DND-41 (cell line): ENCODE data around the gene CR1L.

Experiments
- ATAC-seq: fragments of 200-7000 bp; cut with Tn5 transposase; 3 replicates; pipeline ENCODE4 v1.9.1; 2021; ENCODE audit warnings: low read depth; ENCODE audit not compliant: insufficient read depth
- DNase-seq: peaks from one replicate; pipeline ENCODE4 v3.0.0-alpha.2; 2020
- H2AFZ ChIP-seq: 2 replicates; pipeline ENCODE4 v1.6.0; 2012; ENCODE audit warnings: low read depth, low read length
- H3K27ac ChIP-seq: 2 replicates; pipeline ENCODE4 v1.5.1; 2012; ENCODE audit warnings: low read length, inconsistent platforms
- H3K27me3 ChIP-seq: fragments of 200-600 bp; sonication (generic); 2 replicates; pipeline ENCODE4 v1.6.0; 2012; ENCODE audit warnings: low read length, mild to moderate bottlenecking, inconsistent platforms; ENCODE audit not compliant: insufficient read depth, poor library complexity
- H3K36me3 ChIP-seq: 2 replicates; pipeline ENCODE4 v1.5.1; 2012; ENCODE audit warnings: low read length, inconsistent platforms; ENCODE audit not compliant: insufficient read depth
- H3K4me1 ChIP-seq: 2 replicates; pipeline ENCODE4 v1.5.1; 2012; ENCODE audit warnings: mild to moderate bottlenecking, low read length; ENCODE audit not compliant: insufficient read depth
- H3K4me2 ChIP-seq: 2 replicates; pipeline ENCODE4 v1.6.0; 2012; ENCODE audit warnings: mild to moderate bottlenecking, moderate library complexity, low read length, inconsistent platforms; ENCODE audit not compliant: insufficient read depth
- H3K4me3 ChIP-seq, 2 experiments: fragments of 200-600 bp in 1 of 2; shearing (Covaris generic) in 1 of 2; 2 replicates each; pipeline ENCODE4 v1.5.1; 2012 to 2016; ENCODE audit warnings: inconsistent platforms in 2 of 2, low read length in 2 of 2, mild to moderate bottlenecking in 2 of 2, low read depth in 1 of 2, moderate library complexity in 1 of 2
- H3K79me2 ChIP-seq: 2 replicates; pipeline ENCODE4 v1.6.0; 2012; ENCODE audit warnings: low read length, inconsistent platforms; ENCODE audit not compliant: insufficient read depth
- H3K9ac ChIP-seq: 2 replicates; pipeline ENCODE4 v1.6.0; 2012; ENCODE audit warnings: low read depth, mild to moderate bottlenecking, inconsistent platforms, low read length, moderate library complexity
- H3K9me3 ChIP-seq: 2 replicates; pipeline ENCODE4 v1.5.1; 2012; ENCODE audit warnings: low read length, moderate library complexity, mild to moderate bottlenecking, inconsistent platforms; ENCODE audit not compliant: insufficient read depth, severe bottlenecking
- H4K20me1 ChIP-seq: 2 replicates; pipeline ENCODE4 v1.6.0; 2012; ENCODE audit warnings: low read length; ENCODE audit not compliant: insufficient read depth
- CTCF ChIP-seq: IDR thresholded peaks from 2 replicates; pipeline ENCODE4 v1.5.1; 2012; ENCODE audit warnings: borderline replicate concordance, low read length, moderate library complexity, mild to moderate bottlenecking; ENCODE audit not compliant: poor library complexity, severe bottlenecking; ENCODE audit errors: extremely low read depth
- EZH2 ChIP-seq: IDR thresholded peaks from 3 replicates; pipeline ENCODE4 v1.6.1; 2012; ENCODE audit warnings: borderline replicate concordance, low read depth, mild to moderate bottlenecking, moderate library complexity, low read length, inconsistent platforms; ENCODE audit not compliant: severe bottlenecking

Gene CR1L

DNA sequence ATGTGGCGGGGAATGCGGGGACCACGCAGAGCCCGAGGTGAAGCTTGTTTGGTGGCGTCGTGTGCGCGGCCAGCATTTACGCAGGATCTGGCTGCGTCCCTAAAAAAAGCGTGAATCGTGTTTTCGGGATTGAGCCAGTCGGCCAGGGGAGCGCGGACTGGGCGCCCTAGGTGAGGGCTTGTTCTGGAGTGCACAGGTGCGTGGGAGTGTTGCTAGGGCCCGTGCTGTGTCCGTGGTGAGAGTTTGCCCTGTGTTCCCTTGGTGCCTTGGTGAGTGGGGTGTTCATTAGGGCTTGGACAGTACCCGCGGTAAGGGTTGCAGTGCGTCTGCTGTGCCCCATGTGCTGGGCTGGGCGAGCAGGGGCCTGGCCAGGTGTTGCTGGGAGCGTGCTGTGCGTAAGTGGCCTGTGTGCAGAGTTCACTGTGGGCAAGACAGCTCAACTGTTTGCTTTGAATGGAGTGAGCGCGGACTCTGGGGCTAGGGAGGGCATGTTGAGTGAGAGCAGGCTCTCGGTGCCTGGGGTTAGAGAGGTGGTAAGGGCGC, 107.6 kb downstream of the CR1L start:
- Histone ChIP-seq H3K27ac (peak overlapping the region; percentile 93), H4K20me1 (peaks cover 42% of the 10 kb centered on the region), H2AFZ (peak overlapping the region; percentile 89), H3K36me3 (peaks cover 15% of the 10 kb centered on the region), H3K79me2 (peaks cover 71% of the 10 kb centered on the region), H3K27me3 (no peaks in the 10 kb centered on the region), H3K9me3 (no peaks in the 10 kb centered on the region), H3K4me2 (peak overlapping the region; percentile 81), H3K4me3 (peak overlapping the region; percentile 53 to 87), H3K9ac (peak overlapping the region; percentile 73), H3K4me1 (peaks cover 66% of the 10 kb centered on the region)
- ATAC-seq (peak; percentile 6), DNase-seq (peak; percentile 31)
- TF ChIP-seq CTCF, result no peak
- no peak for TF ChIP-seq EZH2

GRCh38 chr1:207753611-207754010, 108.7 kb downstream of the CR1L start:
- Histone ChIP-seq H3K79me2 (peaks cover 81% of the 10 kb centered on the region), H3K4me2 (peak overlapping the region; percentile 81), H3K4me3 (peak overlapping the region; percentile 53 to 87; a peak in 3 of 4 replicates), H3K9me3 (no peaks in the 10 kb centered on the region), H3K9ac (peak overlapping the region; percentile 73; the same call in 1 of the 2 replicates), H3K4me1 (peaks cover 59% of the 10 kb centered on the region), H3K36me3 (peaks cover 26% of the 10 kb centered on the region), H3K27me3 (no peaks in the 10 kb centered on the region), H3K27ac (no peak overlapping the region; the same call in 1 of the 2 replicates), H2AFZ (no peak overlapping the region), H4K20me1 (peaks cover 45% of the 10 kb centered on the region)
- DNase-seq (no peak), ATAC-seq (no peak)
- TF ChIP-seq CTCF, result no peak
- no peak for TF ChIP-seq EZH2

GRCh38 chr1:207754011-207754410, 109.1 kb downstream of the CR1L start:
- ATAC-seq (no peak), DNase-seq (no peak)
- Histone ChIP-seq H3K27ac (peak overlapping the region; percentile 45; the same call in 1 of the 2 replicates), H2AFZ (no peak overlapping the region), H3K4me1 (peaks cover 55% of the 10 kb centered on the region), H3K4me3 (peak overlapping the region in 1 of 2 experiments; percentile 87; a peak in 3 of 4 replicates), H3K9me3 (no peaks in the 10 kb centered on the region), H3K36me3 (peaks cover 30% of the 10 kb centered on the region), H3K4me2 (peak overlapping the region; percentile 81), H3K27me3 (no peaks in the 10 kb centered on the region), H3K9ac (peak overlapping the region; percentile 73; the same call in 1 of the 2 replicates), H3K79me2 (peaks cover 81% of the 10 kb centered on the region), H4K20me1 (peaks cover 45% of the 10 kb centered on the region)
- TF ChIP-seq CTCF (no peak), EZH2 (no peak)
